Measurements from ENCODE around the gene LAMC3. TPM values are rescaled to one million over a fixed set of nuclear protein-coding genes. Genes with fewer than 3 reads are reported as not detected.

Gene LAMC3
- total and polyA plus RNA-seq, 9 of the 15 experiments (the other 6 are each of a cell fraction or from before 2014, with no cell fraction given): 0.10 TPM; not detected in 8

DNA sequence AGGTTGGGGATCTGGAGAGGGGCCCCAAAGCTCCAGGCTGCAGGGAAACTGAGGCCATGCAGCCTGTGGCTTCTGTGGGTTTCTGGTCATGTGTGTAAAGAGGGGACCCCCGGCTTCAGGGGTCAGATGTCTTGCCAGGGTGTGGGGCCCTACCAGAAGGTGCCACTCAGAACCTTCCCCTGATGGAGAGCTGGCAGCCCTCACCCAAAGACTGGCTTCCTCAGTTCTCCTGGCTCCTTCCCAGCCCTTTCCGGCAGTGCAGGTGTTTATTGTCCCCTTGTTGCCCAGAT, 11.6 kb upstream of the LAMC3 start (continued):
- TF ChIP-seq, protein P1, sequence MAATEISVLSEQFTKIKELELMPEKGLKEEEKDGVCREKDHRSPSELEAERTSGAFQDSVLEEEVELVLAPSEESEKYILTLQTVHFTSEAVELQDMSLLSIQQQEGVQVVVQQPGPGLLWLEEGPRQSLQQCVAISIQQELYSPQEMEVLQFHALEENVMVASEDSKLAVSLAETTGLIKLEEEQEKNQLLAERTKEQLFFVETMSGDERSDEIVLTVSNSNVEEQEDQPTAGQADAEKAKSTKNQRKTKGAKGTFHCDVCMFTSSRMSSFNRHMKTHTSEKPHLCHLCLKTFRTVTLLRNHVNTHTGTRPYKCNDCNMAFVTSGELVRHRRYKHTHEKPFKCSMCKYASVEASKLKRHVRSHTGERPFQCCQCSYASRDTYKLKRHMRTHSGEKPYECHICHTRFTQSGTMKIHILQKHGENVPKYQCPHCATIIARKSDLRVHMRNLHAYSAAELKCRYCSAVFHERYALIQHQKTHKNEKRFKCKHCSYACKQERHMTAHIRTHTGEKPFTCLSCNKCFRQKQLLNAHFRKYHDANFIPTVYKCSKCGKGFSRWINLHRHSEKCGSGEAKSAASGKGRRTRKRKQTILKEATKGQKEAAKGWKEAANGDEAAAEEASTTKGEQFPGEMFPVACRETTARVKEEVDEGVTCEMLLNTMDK (IDR thresholded peaks at IDR 0.05; ENCODE audit: borderline replicate concordance, insufficient read depth, low read depth, low read length, poor library complexity, severe bottlenecking): no peak
- TF ChIP-seq, protein P2, sequence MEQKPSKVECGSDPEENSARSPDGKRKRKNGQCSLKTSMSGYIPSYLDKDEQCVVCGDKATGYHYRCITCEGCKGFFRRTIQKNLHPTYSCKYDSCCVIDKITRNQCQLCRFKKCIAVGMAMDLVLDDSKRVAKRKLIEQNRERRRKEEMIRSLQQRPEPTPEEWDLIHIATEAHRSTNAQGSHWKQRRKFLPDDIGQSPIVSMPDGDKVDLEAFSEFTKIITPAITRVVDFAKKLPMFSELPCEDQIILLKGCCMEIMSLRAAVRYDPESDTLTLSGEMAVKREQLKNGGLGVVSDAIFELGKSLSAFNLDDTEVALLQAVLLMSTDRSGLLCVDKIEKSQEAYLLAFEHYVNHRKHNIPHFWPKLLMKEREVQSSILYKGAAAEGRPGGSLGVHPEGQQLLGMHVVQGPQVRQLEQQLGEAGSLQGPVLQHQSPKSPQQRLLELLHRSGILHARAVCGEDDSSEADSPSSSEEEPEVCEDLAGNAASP (IDR thresholded peaks at IDR 0.05): no peak
- no peak for TF ChIP-seq NCOA2 (IDR thresholded peaks at IDR 0.05; ENCODE audit: partially characterized antibody in 2 of 2)
- no peak for TF ChIP-seq GABPB1 (CRISPR knock-in tag; IDR thresholded peaks at IDR 0.05)
- no peak for TF ChIP-seq SETDB1 (IDR thresholded peaks at IDR 0.05; ENCODE audit: low read length)
- no peak for TF ChIP-seq SMARCC2 (IDR thresholded peaks at IDR 0.05; ENCODE audit: low read depth)

Measured in K562 (cell line).